HepG2 (cell line): ENCODE results near the gene PTX4. TPM values are rescaled to one million over a fixed set of nuclear protein-coding genes. Genes with fewer than 3 reads are reported as not detected.
"Not testable (repeated sequence)": the region's sequence is repeated elsewhere in the genome, so short reads cannot be mapped to it uniquely, and the experiment has no call there.

Source experiments
- ATAC-seq: fragments of 200-7000 bp; cut with Tn5 transposase; 3 replicates; pipeline ENCODE4 v1.9.1; 2020; ENCODE audit warnings: mild to moderate bottlenecking, moderate library complexity
- BruUV-seq: library from RNA; stranded (reverse); fragments of 400-500 nt; replicated peaks from 2 replicates; lab custom pipeline; 2021; lab: Mats Ljungman, UMichigan
- CTCF ChIA-PET: fragments of 300-600 bp; formaldehyde crosslinking; extraction: SDS; loops from one replicate; lab custom pipeline; 2021; ENCODE audit warnings: low total read pairs, inconsistent platforms, low intra/inter-chr PET ratio; lab: Yijun Ruan, JAX
- POLR2A ChIA-PET: fragments of 350-600 bp; sonication (Branson Sonifier 250); formaldehyde crosslinking; loops from one replicate; lab custom pipeline; 2020; ENCODE audit warnings: antibody characterized with exemption, inconsistent platforms; lab: Yijun Ruan, JAX
- DNase-seq: peaks from one replicate; pipeline ENCODE4 v3.0.0-alpha.2; 2015; ENCODE audit warnings: low spot score
- FAIRE-seq: peaks from 3 replicates; lab custom pipeline; 2011; peaks lifted over from hg19 to GRCh38; lab: Jason Lieb, UNC
- H2AFZ ChIP-seq: one replicate; pipeline ENCODE4 v1.6.1; 2011; ENCODE audit warnings: low read length, inconsistent platforms
- H3K27ac ChIP-seq: fragments of 300-600 bp; 3 replicates; pipeline ENCODE4 v1.8.0; 2011; ENCODE audit warnings: mixed run types, mild to moderate bottlenecking, mixed read lengths, low read length, inconsistent platforms; ENCODE audit not compliant: insufficient read depth; ENCODE audit errors: extremely low read length
- H3K27me3 ChIP-seq, 2 experiments: fragments of 200-600 bp in 1 of 2; 2 replicates in 1 of 2; 3 replicates in 1 of 2; pipeline versions ENCODE4 v1.6.0 to v1.8.0; 2011; ENCODE audit warnings: low read length in 2 of 2, mild to moderate bottlenecking in 2 of 2, moderate library complexity in 2 of 2, inconsistent platforms in 1 of 2; ENCODE audit not compliant: insufficient read depth in 2 of 2, control insufficient read depth in 1 of 2
- H3K36me3 ChIP-seq, 2 experiments: fragments of 200-600 bp in 1 of 2; replicated peaks in 1 of 2; 2 replicates in 1 of 2; 3 replicates in 1 of 2; pipeline versions ENCODE4 v1.5.1 to v1.8.0; 2011; ENCODE audit warnings: low read length in 2 of 2, inconsistent platforms in 1 of 2; ENCODE audit not compliant: insufficient read depth in 2 of 2, control insufficient read depth in 1 of 2
- H3K4me1 ChIP-seq: 2 replicates; pipeline ENCODE4 v1.5.1; 2012; ENCODE audit warnings: low read length, inconsistent platforms; ENCODE audit not compliant: insufficient read depth
- H3K4me2 ChIP-seq: 2 replicates; pipeline ENCODE4 v1.6.0; 2011; ENCODE audit warnings: low read depth, low read length, inconsistent platforms
- H3K4me3 ChIP-seq, 3 experiments: fragments of 200-600 bp in 1 of 3; sonication (generic), shearing (Covaris generic) in 1 of 3; replicated peaks in 1 of 3; 2 replicates each; pipeline ENCODE4 v1.5.1; 2011 to 2016; ENCODE audit warnings: low read length in 3 of 3, inconsistent platforms in 2 of 3, low read depth in 2 of 3, mild to moderate bottlenecking in 2 of 3, control low read depth in 1 of 3, mixed read lengths in 1 of 3; ENCODE audit not compliant: insufficient read depth in 1 of 3
- H3K79me2 ChIP-seq: one replicate; pipeline ENCODE4 v1.6.1; 2011; ENCODE audit warnings: low read length, inconsistent platforms; ENCODE audit not compliant: insufficient read depth
- H3K9ac ChIP-seq: 2 replicates; pipeline ENCODE4 v1.6.0; 2011; ENCODE audit warnings: mild to moderate bottlenecking, low read depth, low read length, inconsistent platforms; ENCODE audit not compliant: insufficient read depth
- H3K9me3 ChIP-seq: 2 replicates; pipeline ENCODE4 v1.5.1; 2012; ENCODE audit warnings: mild to moderate bottlenecking, low read length
- H4K20me1 ChIP-seq: 2 replicates; pipeline ENCODE4 v1.6.0; 2011; ENCODE audit warnings: inconsistent platforms, mild to moderate bottlenecking, low read length, moderate library complexity; ENCODE audit not compliant: insufficient read depth
- HOXA9 ChIP-seq: sonication (generic); formaldehyde crosslinking; IDR thresholded peaks from 2 replicates; pipeline ENCODE4 v1.8.1; 2022; ENCODE audit warnings: missing genetic modification reagents, mild to moderate bottlenecking, moderate library complexity, borderline replicate concordance
- NR2F2 ChIP-seq: IDR thresholded peaks from 2 replicates; pipeline ENCODE4 v1.6.1; 2012; ENCODE audit warnings: low read depth, inconsistent platforms, borderline replicate concordance
- POLR2AphosphoS2 ChIP-seq: IDR thresholded peaks from 2 replicates; pipeline ENCODE4 v1.6.1; 2011; ENCODE audit warnings: low read depth, low read length, improper control_type of control experiment
- PRMT3 ChIP-seq: sonication (generic); formaldehyde crosslinking; IDR thresholded peaks from 2 replicates; pipeline ENCODE4 v1.8.1; 2022; ENCODE audit warnings: low read depth, mild to moderate bottlenecking, moderate library complexity, missing genetic modification reagents, borderline replicate concordance
- SATB2 ChIP-seq: sonication (generic); formaldehyde crosslinking; IDR thresholded peaks from 2 replicates; pipeline ENCODE4 v1.5.0; 2020; ENCODE audit warnings: missing genetic modification reagents
- ZFP62 ChIP-seq: sonication (generic); formaldehyde crosslinking; IDR thresholded peaks from 2 replicates; pipeline ENCODE4 v1.4.0; 2020; ENCODE audit warnings: missing genetic modification reagents
- ZNF225 ChIP-seq: sonication (generic); formaldehyde crosslinking; IDR thresholded peaks from 2 replicates; pipeline ENCODE4 v1.4.0; 2020; ENCODE audit warnings: mild to moderate bottlenecking, missing genetic modification reagents
- ZNF782 ChIP-seq: sonication (generic); formaldehyde crosslinking; IDR thresholded peaks from 2 replicates; pipeline ENCODE4 v1.4.0; 2020; ENCODE audit warnings: missing genetic modification reagents, mild to moderate bottlenecking, borderline replicate concordance
- ZNF883 ChIP-seq: sonication (generic); formaldehyde crosslinking; IDR thresholded peaks from 2 replicates; pipeline ENCODE4 v1.5.1; 2020; ENCODE audit warnings: mild to moderate bottlenecking, missing genetic modification reagents; ENCODE audit errors: not compliant biosample characterization
- WGBS: methylation state at CpG from one replicate; pipeline ENCODE4 v1.1.6; 2017; ENCODE audit warnings: low lambda C conversion rate; 5-methylcytosine and 5-hydroxymethylcytosine counted together
- in situ Hi-C: cut with HindIII; loops from 2 replicates; pipeline ENCODE4 v1.10.0; 2017; ENCODE audit warnings: low pct_unique_long_range_greater_than_20kb; ENCODE audit not compliant: extremely low pct_ligation_motif_present
- intact Hi-C: fragments of 100-400 bp; cut with micrococcal nuclease; formaldehyde crosslinking; loops from one replicate; pipeline ENCODE4 v1.10.0; 2022; ENCODE audit not compliant: unreplicated experiment
- polyA plus RNA-seq, 8 experiments: library from polyadenylated mRNA; depleted of rRNA in 3 of 8; stranded (reverse) in 7 of 8; unstranded in 1 of 8; fragments of >200 nt; fragmentation: Illumina TruSeq in 4 of 8; extraction: Trizol in 4 of 8; gene quantifications; 2 replicates each; pipeline versions ENCODE4 v1.2.1 to v1.2.3, GENCODE V29; 2011 to 2016; ENCODE audit warnings: low read depth in 4 of 8, missing spikeins in 1 of 8, mixed read lengths in 1 of 8; ENCODE audit not compliant: insufficient read depth in 1 of 8
- total RNA-seq, 5 experiments: library from RNA; depleted of rRNA; stranded (reverse); fragments of >200 nt; fragmentation: Illumina TruSeq; extraction: Trizol; gene quantifications; 2 replicates each; pipeline ENCODE4 v1.2.3, GENCODE V29; 2016; ENCODE audit warnings: low read depth in 1 of 5
- TF ChIP-seq, protein P1 (sequence below): IDR thresholded peaks from 2 replicates; pipeline ENCODE4 v1.6.1; 2012; ENCODE audit warnings: low read depth, low read length, improper control_type of control experiment
- TF ChIP-seq, protein P2 (sequence below), 2 experiments: fragments of 450-650 bp in 1 of 2; sonication (generic) in 1 of 2; formaldehyde crosslinking; IDR thresholded peaks; 2 replicates each; pipeline versions ENCODE4 v1.5.0 to v1.8.0; 2020 to 2022; ENCODE audit warnings: mild to moderate bottlenecking in 1 of 2, missing genetic modification reagents in 1 of 2

The PTX4 gene
- total and polyA plus RNA-seq, 2 of the 13 experiments (the other 11 are each of a cell fraction or from before 2014, with no cell fraction given), result 0.04 TPM; not detected in 1

DNA sequence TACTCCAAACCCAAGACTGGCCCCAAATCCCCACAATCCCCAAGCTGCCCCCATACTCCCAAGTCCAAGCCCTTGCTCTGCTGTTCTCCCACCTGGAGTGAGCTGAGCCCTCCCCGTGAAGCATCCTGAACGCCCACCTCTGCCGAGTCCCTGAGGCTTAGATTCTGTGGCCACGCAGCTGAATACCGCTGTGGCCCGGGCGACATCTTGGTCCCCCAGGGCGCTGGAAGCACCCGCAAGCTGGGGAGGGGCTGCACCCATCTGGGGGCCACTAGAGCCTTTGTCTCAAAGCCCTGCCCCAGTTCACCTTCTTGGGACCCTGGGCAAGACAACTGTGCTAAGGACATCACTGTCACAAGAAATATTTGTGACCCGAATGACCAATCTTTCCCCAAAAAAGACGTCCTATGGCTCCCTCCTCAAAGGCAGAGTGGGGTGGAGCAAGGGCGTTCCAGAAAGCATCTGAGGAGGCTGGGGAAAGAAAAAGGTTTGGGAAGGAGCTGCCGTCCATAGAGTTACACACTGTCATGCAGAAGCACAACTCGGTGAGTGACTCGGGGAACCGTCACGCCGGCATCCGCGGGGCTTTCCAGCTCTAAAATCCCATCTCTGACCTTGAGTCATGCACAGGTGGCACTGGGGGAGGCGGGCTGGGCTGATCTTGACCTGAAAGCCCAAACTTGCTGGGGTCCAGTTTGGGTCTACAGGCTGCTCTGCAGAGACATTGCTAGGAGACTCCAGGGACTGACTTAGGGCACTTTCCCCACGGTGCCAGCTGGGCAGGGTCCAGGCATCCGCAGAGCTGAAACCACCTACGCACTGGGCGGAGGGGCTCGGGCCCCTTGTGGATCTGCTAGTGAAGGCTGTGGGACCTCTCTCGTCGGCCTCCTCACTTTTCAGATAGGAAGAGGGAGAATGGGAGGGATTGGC is 6.6 kb downstream of the PTX4 start:
- intact Hi-C loops (no loop called here), in situ Hi-C loops (no loop called here)
- no TSS peak for BruUV-seq
- H3K79me2 ChIP-seq, result no peaks in the 10 kb centered on the region
- H3K36me3 ChIP-seq, result no peaks in the 10 kb centered on the region
- H3K4me1 ChIP-seq, result peaks cover 7% of the 10 kb centered on the region; the same call in 1 of the 2 replicates
- FAIRE-seq, result no peak
- ChIA-PET POLR2A (interaction anchor here (1.8 kb wide), 1 partner anchor 11 kb away, joined by 5 read pairs; the partner anchor contains the start of gene TELO2), CTCF (no interaction called here)
- H3K9ac ChIP-seq, result no peak overlapping the region
- H3K27ac ChIP-seq, result no peak overlapping the region
- ATAC-seq, result no peak
- H3K4me3 ChIP-seq, result no peak overlapping the region
- 41% methylated on average over 18 of the region's 28 CpGs for WGBS
- H2AFZ ChIP-seq, result no peak overlapping the region
- peak overlapping the region; percentile 7; the same call in 1 of the 2 replicates for H3K4me2 ChIP-seq
- no peaks in the 10 kb centered on the region for H3K9me3 ChIP-seq
- no peaks in the 10 kb centered on the region for H4K20me1 ChIP-seq
- DNase-seq, result no peak
- peaks cover 6 to 48% of the 10 kb centered on the region in 2 experiments for H3K27me3 ChIP-seq
- no peak for TF ChIP-seq SATB2 (CRISPR knock-in tag)
- TF ChIP-seq HOXA9, result no peak
- no peak for TF ChIP-seq ZNF225 (CRISPR knock-in tag)
- no peak for TF ChIP-seq ZFP62 (CRISPR knock-in tag)
- no peak for TF ChIP-seq POLR2AphosphoS2
- TF ChIP-seq NR2F2, result no peak
- TF ChIP-seq, protein P1, sequence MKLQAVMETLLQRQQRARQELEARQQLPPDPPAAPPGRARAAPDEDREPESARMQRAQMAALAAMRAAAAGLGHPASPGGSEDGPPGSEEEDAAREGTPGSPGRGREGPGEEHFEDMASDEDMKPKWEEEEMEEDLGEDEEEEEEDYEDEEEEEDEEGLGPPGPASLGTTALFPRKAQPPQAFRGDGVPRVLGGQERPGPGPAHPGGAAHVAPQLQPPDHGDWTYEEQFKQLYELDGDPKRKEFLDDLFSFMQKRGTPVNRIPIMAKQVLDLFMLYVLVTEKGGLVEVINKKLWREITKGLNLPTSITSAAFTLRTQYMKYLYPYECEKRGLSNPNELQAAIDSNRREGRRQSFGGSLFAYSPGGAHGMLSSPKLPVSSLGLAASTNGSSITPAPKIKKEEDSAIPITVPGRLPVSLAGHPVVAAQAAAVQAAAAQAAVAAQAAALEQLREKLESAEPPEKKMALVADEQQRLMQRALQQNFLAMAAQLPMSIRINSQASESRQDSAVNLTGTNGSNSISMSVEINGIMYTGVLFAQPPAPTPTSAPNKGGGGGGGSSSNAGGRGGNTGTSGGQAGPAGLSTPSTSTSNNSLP, result no peak
- TF ChIP-seq ZNF883 (CRISPR knock-in tag), result no peak
- no peak for TF ChIP-seq ZNF782
- TF ChIP-seq, protein P2, sequence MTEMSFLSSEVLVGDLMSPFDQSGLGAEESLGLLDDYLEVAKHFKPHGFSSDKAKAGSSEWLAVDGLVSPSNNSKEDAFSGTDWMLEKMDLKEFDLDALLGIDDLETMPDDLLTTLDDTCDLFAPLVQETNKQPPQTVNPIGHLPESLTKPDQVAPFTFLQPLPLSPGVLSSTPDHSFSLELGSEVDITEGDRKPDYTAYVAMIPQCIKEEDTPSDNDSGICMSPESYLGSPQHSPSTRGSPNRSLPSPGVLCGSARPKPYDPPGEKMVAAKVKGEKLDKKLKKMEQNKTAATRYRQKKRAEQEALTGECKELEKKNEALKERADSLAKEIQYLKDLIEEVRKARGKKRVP (CRISPR knock-in tag; IDR thresholded peaks at IDR 0.05), result no peak
- no peak for TF ChIP-seq PRMT3 (CRISPR knock-in tag)
- TF ChIP-seq, all 625 proteins: peak for 0

DNA sequence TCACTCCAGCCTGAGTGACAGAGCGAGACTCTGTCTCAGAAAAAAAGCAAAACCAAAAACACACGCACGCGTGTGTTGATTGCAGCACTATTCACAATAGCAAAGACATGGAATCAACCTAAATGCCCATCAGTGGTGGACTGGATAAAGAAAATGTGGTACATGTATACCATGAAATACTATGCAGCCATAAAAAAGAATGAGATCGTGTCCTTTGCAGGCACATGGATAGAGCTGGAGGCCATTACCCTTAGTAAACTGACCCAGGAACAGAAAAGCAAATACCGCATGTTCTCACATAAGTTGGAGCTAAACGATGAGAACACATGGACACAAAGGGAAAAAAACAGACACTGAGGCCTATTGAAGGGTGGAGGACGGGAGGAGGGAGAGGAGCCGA is 9.8 kb downstream of the PTX4 start:
- DNase-seq, H3K36me3 ChIP-seq, intact Hi-C loops, H3K4me2 ChIP-seq, H4K20me1 ChIP-seq, H3K27ac ChIP-seq, ATAC-seq, H3K4me3 ChIP-seq, H3K9me3 ChIP-seq, H2AFZ ChIP-seq, POLR2A ChIA-PET, H3K9ac ChIP-seq, H3K79me2 ChIP-seq, CTCF ChIA-PET, in situ Hi-C loops, FAIRE-seq, BruUV-seq: not testable (repeated sequence)
- peaks cover 5 to 26% of the 10 kb centered on the region in 2 experiments; a peak in 4 of 5 replicates for H3K27me3 ChIP-seq
- WGBS, result 56% methylated on average over 9 of the region's 9 CpGs
- H3K4me1 ChIP-seq, result peaks cover 13% of the 10 kb centered on the region
